A549 (cell line): ENCODE data around the gene TRIM38. TPM values are rescaled to one million over a fixed set of nuclear protein-coding genes. Genes with fewer than 3 reads are reported as not detected.

Source experiments
- ATAC-seq, 2 experiments: fragments of 200-7000 bp in 1 of 2; fragments of >200 bp in 1 of 2; cut with Nextera tagmentation in 1 of 2; cut with Tn5 transposase in 1 of 2; 3 replicates each; pipeline versions ENCODE4 v1.8.0 to v1.9.1; 2018 to 2020; ENCODE audit warnings: mild to moderate bottlenecking in 1 of 2, moderate library complexity in 1 of 2
- CTCF ChIA-PET: fragments of 300-600 bp; sonication (Branson Sonifier 250); formaldehyde crosslinking; extraction: SDS; loops from one replicate; lab custom pipeline; 2021; ENCODE audit warnings: antibody characterized with exemption, inconsistent platforms; lab: Yijun Ruan, JAX
- POLR2A ChIA-PET: fragments of 350-600 bp; formaldehyde crosslinking; extraction: SDS; loops from one replicate; lab custom pipeline; 2021; ENCODE audit warnings: antibody characterized with exemption, inconsistent platforms; lab: Yijun Ruan, JAX
- DNase-seq, 2 experiments: peaks; one replicate each; pipeline versions ENCODE4 v3.0.0 to v3.0.0-alpha.2; 2011 to 2016; ENCODE audit warnings: low read depth in 1 of 2, low spot score in 1 of 2
- FAIRE-seq: peaks from 2 replicates; lab custom pipeline; 2011; peaks lifted over from hg19 to GRCh38; lab: Jason Lieb, UNC
- H3K27ac ChIP-seq, 2 experiments: fragments of >200 bp; sonication (Bioruptor Twin); formaldehyde crosslinking; 3 replicates each; pipeline ENCODE4 v1.5.1; 2016 to 2017
- H3K4me1 ChIP-seq: fragments of >200 bp; sonication (Bioruptor Twin); formaldehyde crosslinking; 3 replicates; pipeline ENCODE4 v1.6.1; 2016
- H3K4me2 ChIP-seq: fragments of >200 bp; sonication (Bioruptor Twin); formaldehyde crosslinking; 3 replicates; pipeline ENCODE4 v1.6.1; 2016
- H3K4me3 ChIP-seq: fragments of >200 bp; sonication (Bioruptor Twin); formaldehyde crosslinking; 3 replicates; pipeline ENCODE4 v1.5.1; 2016
- H3K9me3 ChIP-seq: fragments of >200 bp; sonication (Bioruptor Twin); formaldehyde crosslinking; 3 replicates; pipeline ENCODE4 v1.6.1; 2016
- BCL3 ChIP-seq: fragments of >200 bp; sonication (Bioruptor Twin); formaldehyde crosslinking; IDR thresholded peaks from 3 replicates; pipeline ENCODE4 v1.6.1; 2016
- CHD2 ChIP-seq: fragments of 150-350 bp; IDR thresholded peaks from 2 replicates; pipeline ENCODE4 v1.6.1; 2014; ENCODE audit warnings: low read length; ENCODE audit not compliant: partially characterized antibody
- EHMT2 ChIP-seq: fragments of 200-600 bp; sonication (generic); IDR thresholded peaks from 2 replicates; pipeline ENCODE4 v1.6.1; 2016; ENCODE audit warnings: antibody characterized with exemption, low read depth, mild to moderate bottlenecking, moderate library complexity
- ELK1 ChIP-seq: fragments of 150-350 bp; IDR thresholded peaks from 2 replicates; pipeline ENCODE4 v1.6.1; 2014; ENCODE audit warnings: low read depth, mild to moderate bottlenecking, low read length
- FOSB ChIP-seq: fragments of 250-450 bp; sonication (Bioruptor Pico); IDR thresholded peaks from 2 replicates; pipeline ENCODE4 v1.5.0; 2020; ENCODE audit warnings: mild to moderate bottlenecking, moderate library complexity
- HOXA7 ChIP-seq: fragments of 250-450 bp; sonication (Bioruptor Pico); IDR thresholded peaks from 2 replicates; pipeline ENCODE4 v1.5.0; 2020; ENCODE audit warnings: mild to moderate bottlenecking, moderate library complexity
- MAFK ChIP-seq: fragments of 450-650 bp; IDR thresholded peaks from 2 replicates; pipeline ENCODE4 v1.6.1; 2014; ENCODE audit not compliant: partially characterized antibody
- MAZ ChIP-seq: fragments of 150-350 bp; IDR thresholded peaks from 2 replicates; pipeline ENCODE4 v1.6.1; 2014; ENCODE audit warnings: antibody characterized with exemption, low read depth, low read length, borderline replicate concordance
- MYC ChIP-seq: IDR thresholded peaks from 2 replicates; pipeline ENCODE4 v1.6.1; 2012; ENCODE audit warnings: mild to moderate bottlenecking, inconsistent platforms, low read length, improper control_type of control experiment, borderline replicate concordance
- NR3C1 ChIP-seq: fragments of >200 bp; sonication (Bioruptor Twin); formaldehyde crosslinking; IDR thresholded peaks from 3 replicates; pipeline ENCODE4 v1.6.1; 2017
- POLR2AphosphoS2 ChIP-seq: conservative IDR thresholded peaks from 2 replicates; pipeline ENCODE4 v1.6.1; 2012; ENCODE audit warnings: low read length, improper control_type of control experiment, inconsistent platforms
- RAD21 ChIP-seq, 2 experiments: fragments of >200 bp in 1 of 2; sonication (Bioruptor Twin) in 1 of 2; formaldehyde crosslinking in 1 of 2; IDR thresholded peaks in 1 of 2; conservative IDR thresholded peaks in 1 of 2; 2 replicates in 1 of 2; 3 replicates in 1 of 2; pipeline ENCODE4 v1.6.1; 2012 to 2018; ENCODE audit warnings: inconsistent platforms in 1 of 2
- SREBF2 ChIP-seq: fragments of 450-650 bp; IDR thresholded peaks from 2 replicates; pipeline ENCODE4 v1.6.1; 2014; ENCODE audit warnings: mild to moderate bottlenecking, moderate library complexity
- TFCP2L1 ChIP-seq: fragments of 250-450 bp; sonication (Bioruptor Pico); IDR thresholded peaks from 2 replicates; pipeline ENCODE4 v1.5.0; 2021; ENCODE audit warnings: mild to moderate bottlenecking
- WGBS: methylation state at CpG from one replicate; pipeline ENCODE4 v1.1.6; 2017; ENCODE audit errors: missing lambda C conversion rate; 5-methylcytosine and 5-hydroxymethylcytosine counted together
- polyA plus RNA-seq, 4 experiments: library from polyadenylated mRNA; depleted of rRNA in 3 of 4; stranded (reverse); fragments of >200 nt; fragmentation: RNase III in 1 of 4; extraction: RNeasy Plus Mini Kit Qiagen cat#74134 plus additional on column Dnase treatment in 1 of 4; gene quantifications; 2 replicates in 3 of 4; 3 replicates in 1 of 4; pipeline ENCODE4 v1.2.3, GENCODE V29; 2011 to 2017
- TF ChIP-seq, protein P1 (sequence below): fragments of 200-600 bp; sonication (generic); IDR thresholded peaks from 2 replicates; pipeline ENCODE4 v1.6.1; 2016; ENCODE audit warnings: antibody characterized with exemption, mild to moderate bottlenecking, moderate library complexity
- TF ChIP-seq, protein P2 (sequence below): IDR thresholded peaks from 2 replicates; pipeline ENCODE4 v1.6.1; 2012; ENCODE audit warnings: low read depth, borderline replicate concordance

Gene TRIM38
- polyA plus RNA-seq, 2 of the 4 experiments (the other 2 are of a cell fraction) = 1.7 to 3.4 TPM

GRCh38 chr6:25951296-25952032 lies 11.1 kb upstream of the TRIM38 start:
- ATAC-seq (no peak), DNase-seq (no peak), FAIRE-seq (no peak)
- ChIA-PET CTCF (no interaction called here), POLR2A (no interaction called here)
- no peak for TF ChIP-seq EHMT2
- TF ChIP-seq CHD2 = no peak
- no peak for TF ChIP-seq SREBF2
- TF ChIP-seq BCL3 = no peak
- TF ChIP-seq, protein P1, sequence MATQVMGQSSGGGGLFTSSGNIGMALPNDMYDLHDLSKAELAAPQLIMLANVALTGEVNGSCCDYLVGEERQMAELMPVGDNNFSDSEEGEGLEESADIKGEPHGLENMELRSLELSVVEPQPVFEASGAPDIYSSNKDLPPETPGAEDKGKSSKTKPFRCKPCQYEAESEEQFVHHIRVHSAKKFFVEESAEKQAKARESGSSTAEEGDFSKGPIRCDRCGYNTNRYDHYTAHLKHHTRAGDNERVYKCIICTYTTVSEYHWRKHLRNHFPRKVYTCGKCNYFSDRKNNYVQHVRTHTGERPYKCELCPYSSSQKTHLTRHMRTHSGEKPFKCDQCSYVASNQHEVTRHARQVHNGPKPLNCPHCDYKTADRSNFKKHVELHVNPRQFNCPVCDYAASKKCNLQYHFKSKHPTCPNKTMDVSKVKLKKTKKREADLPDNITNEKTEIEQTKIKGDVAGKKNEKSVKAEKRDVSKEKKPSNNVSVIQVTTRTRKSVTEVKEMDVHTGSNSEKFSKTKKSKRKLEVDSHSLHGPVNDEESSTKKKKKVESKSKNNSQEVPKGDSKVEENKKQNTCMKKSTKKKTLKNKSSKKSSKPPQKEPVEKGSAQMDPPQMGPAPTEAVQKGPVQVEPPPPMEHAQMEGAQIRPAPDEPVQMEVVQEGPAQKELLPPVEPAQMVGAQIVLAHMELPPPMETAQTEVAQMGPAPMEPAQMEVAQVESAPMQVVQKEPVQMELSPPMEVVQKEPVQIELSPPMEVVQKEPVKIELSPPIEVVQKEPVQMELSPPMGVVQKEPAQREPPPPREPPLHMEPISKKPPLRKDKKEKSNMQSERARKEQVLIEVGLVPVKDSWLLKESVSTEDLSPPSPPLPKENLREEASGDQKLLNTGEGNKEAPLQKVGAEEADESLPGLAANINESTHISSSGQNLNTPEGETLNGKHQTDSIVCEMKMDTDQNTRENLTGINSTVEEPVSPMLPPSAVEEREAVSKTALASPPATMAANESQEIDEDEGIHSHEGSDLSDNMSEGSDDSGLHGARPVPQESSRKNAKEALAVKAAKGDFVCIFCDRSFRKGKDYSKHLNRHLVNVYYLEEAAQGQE = no peak
- TF ChIP-seq POLR2AphosphoS2 = no peak
- TF ChIP-seq, protein P2, sequence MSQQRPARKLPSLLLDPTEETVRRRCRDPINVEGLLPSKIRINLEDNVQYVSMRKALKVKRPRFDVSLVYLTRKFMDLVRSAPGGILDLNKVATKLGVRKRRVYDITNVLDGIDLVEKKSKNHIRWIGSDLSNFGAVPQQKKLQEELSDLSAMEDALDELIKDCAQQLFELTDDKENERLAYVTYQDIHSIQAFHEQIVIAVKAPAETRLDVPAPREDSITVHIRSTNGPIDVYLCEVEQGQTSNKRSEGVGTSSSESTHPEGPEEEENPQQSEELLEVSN = no peak
- TF ChIP-seq RAD21 (conservative IDR thresholded peaks at IDR 0.05 in 1 of 2, IDR thresholded peaks at IDR 0.05 in 1 of 2) = no peak
- no peak for TF ChIP-seq MAFK
- no peak for TF ChIP-seq NR3C1
- no peak for TF ChIP-seq ELK1
- H3K4me1 ChIP-seq = no peaks in the 10 kb centered on the region
- no peaks in the 10 kb centered on the region for H3K9me3 ChIP-seq
- no peak overlapping the region for H3K27ac ChIP-seq
- H3K4me2 ChIP-seq = no peak overlapping the region
- no peak overlapping the region for H3K4me3 ChIP-seq
- WGBS = 52% methylated on average over 7 of the region's 7 CpGs

GRCh38 chr6:25952535-25952934 lies 10.1 kb upstream of the TRIM38 start:
- no peak for ATAC-seq
- CTCF ChIA-PET = no interaction called here
- WGBS = 85% methylated on average over 2 of the region's 2 CpGs
- H3K4me1 ChIP-seq = no peaks in the 10 kb centered on the region
- no peak overlapping the region for H3K4me3 ChIP-seq
- FAIRE-seq = no peak
- H3K27ac ChIP-seq = no peak overlapping the region
- POLR2A ChIA-PET = no interaction called here
- H3K4me2 ChIP-seq = no peak overlapping the region
- no peaks in the 10 kb centered on the region for H3K9me3 ChIP-seq
- TF ChIP-seq MYC (no peak), TFCP2L1 (CRISPR knock-in tag) (no peak), FOSB (CRISPR knock-in tag) (no peak), MAZ (no peak), HOXA7 (CRISPR knock-in tag) (no peak)
- TF ChIP-seq, protein P1 = no peak
- no peak for DNase-seq
